GM19035 (cell line): ENCODE data around the gene RAB20.
"Not testable (repeated sequence)": the region's sequence is repeated elsewhere in the genome, so short reads cannot be mapped to it uniquely, and the experiment has no call there.

Experiments
- ATAC-seq: cut with Tn5 transposase; IDR thresholded peaks from one replicate; pipeline ENCODE4 v1.9.1; 2021; ENCODE audit not compliant: unreplicated experiment

RAB20 gene

DNA sequence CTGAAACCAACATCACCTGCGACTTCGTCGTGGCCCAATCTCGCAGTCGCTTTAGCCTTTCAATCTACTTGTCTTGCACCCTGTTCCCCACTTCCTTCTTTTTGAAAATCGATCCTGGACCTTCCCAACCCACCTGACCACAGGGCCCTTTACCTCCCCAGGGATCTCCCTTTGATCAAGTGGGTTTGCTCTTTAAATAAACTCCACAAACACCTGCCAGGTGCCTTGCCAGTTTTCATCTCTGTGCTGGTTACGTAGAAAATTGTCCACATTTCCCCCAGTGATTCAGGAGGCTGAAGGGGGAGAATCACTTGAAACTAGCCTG is 14.5 kb upstream of the RAB20 start:
- ATAC-seq: no peak

DNA sequence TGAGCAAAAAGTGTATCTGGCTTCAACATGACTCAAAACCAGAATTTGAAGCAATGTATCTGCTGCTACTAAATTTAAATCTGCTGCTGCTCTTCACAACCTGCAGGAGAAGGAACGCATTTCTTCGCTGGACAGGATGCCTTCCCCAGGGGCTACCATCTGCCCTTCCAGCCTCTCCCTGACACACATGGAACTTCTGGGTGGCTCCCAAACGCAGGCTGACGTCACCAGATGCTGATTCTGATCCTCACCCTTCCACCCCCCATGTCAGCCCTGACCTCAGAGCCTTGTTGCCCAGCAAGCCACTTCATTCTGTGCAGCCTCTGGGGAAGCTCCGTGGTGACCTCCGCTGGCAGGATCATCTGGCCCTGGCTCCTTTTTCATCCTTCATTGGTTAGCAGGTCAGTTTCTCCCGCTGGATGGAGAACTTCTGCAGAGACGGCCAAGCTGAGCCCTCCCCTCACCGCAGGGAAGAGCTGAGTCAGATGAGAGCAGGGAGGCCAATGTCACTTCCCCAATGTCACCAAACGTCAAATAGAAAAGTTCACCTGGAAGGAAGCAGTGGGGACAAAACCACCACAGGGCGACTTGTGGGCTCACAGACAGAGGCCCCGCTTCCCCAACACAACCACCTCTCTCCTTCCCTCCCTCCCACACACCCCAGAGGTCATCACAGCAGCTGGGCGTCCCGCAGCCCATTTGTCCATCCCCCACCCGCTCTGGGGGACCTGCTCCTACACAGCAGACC is 14.0 kb upstream of the RAB20 start:
- peak; percentile 95 for ATAC-seq

DNA sequence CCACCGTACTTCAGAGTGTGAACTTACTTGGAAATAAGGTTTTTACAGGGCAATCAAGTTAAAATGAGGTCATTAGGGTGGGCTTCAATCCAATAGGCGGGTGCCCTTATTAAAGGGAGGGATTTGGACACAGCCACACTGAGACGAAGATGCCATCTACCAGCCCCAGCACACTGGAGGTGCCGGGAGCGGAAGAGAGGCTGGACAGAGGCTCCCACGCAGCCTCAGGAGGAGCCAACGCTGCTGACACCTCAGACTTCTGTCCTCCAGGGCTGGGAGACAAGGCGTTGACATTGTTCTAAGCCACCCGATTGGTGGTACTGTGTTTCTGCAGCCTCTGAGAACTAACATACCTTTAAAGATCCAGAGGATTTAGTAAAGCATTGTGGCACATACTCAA is 12.6 kb upstream of the RAB20 start:
- ATAC-seq: no peak

DNA sequence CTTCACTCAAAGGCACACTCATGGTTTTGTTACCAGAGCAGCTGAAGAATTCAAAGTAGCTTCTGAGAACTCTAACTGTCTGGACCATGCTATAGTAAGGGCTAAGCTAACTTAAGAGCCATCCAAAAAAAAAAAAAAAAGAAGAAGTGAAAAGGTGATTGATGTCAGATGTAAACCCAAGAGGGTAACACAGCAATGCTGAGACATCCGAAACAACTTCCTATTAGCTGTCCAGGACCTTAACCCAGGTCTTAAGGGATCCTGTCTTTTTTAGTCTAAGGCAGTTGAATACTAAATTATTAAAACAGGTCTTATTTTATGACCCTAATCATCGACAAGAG is 11.2 kb upstream of the RAB20 start:
- ATAC-seq: no peak

DNA sequence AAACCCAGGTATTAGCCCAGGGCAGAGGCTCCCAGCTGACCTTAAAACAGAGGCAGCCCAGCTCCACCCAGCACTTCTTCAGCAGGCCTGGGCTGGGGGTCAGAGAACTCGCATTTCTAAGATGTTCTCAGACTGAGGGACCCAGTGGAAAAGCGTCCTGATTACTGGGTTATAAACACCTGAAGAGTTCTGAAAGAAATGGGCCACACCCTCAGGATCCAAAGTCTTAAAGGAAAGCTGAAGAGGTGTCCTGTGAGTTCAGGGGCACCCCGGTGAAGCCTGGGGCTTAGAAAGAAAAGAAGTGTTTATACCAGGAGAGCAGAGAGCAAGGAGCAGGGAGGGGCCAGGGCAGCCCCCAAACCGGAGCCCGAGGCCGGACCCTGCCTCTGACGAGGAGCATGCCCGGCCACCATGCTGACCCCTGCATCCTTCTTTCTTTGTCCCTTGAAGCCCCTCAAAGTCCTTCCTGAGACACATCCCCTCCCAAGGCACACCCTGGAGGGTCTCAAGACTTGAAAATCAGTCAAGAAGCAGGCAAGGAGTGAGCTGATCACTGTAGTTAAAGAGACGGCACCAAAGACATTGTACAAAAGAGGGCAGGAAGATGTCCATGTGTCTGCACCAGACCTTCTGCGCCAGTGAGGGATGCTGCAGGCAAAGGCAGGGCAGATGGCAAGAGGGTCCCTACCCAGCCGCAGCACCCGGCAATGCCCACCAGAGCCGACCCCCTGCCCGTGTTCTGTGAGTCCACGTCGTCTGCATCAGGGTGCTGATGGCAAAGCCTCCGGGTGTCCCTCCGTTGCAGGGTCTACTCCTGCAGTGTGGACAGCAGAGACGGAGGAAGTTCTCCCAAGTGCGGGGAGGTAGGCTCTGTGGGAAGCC is 10.6 kb upstream of the RAB20 start:
- no peak for ATAC-seq

DNA sequence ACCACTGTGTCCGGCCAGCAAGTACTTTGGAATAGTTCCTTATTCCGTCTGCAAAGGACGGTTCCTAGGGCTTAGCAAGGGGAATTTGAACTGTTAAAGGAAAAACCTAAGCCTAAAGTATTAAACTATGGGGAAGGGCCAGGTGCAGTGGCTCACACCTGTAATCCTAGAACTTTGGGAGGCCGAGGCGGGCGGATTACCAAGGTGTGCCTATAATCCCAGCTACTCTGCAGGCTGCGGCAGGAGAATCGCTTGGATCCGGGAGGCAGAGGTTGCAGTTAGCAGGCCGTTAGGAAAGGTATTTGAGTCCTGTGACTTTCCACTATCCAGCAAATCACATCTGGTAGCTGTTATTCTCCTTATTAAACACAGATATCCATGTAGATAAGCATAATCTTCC is 9.4 kb upstream of the RAB20 start:
- ATAC-seq: no peak

DNA sequence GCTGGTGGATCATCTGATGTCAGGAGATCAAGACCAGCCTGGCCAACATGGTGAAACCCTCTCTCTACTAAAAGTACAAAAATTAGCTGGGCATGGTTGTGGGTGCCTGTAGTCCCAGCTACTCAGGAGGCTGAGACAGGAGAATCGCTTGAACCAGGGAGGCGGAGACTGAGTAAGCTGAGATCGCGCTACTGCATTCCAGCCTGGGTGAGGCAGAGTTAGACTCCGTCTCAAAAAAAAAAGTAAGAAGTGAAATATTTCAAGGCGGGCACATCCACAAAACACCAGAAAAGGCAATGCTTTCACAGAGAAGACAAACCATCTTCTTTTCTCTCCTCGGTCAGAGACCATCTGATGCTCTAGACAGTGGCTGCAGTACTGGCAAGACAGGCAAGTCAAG is 8.4 kb upstream of the RAB20 start:
- ATAC-seq: not testable (repeated sequence)

DNA sequence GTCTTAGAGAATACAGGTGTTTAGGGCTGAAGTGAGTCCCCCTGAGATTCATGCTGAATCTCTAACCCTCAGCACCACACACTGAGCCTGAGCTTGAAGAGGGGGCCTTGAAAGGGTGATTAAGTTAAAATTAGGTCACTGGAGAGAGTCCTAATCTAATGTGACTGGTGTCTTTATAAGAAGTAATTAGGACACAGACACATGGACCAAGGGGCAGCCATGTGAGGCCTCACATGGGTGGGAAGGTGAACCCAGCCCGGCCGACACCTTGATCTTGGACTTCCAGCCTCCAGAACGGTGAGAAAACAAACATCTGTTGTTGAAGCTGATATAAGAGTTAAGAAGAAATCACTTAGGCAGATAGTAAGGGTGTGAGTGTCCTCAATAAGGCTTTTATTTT is 7.1 kb upstream of the RAB20 start:
- no peak for ATAC-seq

DNA sequence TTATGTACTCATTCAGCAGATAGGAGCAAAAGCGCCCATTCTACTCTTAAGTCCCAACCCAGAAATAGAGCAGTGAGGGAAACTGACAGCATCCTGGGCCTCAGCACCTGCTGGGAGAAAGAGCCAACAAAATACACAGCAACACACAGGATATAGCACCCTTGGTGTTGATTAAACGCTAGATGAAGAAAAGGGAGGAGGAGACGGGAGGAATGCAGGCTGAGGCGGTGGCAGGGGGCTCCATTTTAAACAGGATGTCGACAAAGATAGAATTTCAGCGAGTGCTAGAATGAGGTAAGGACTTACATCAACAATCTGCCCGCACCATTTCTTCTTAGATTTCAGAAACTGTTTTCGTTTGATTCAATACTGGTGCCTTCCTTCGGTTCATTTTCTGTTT is 4.6 kb upstream of the RAB20 start:
- ATAC-seq: no peak

DNA sequence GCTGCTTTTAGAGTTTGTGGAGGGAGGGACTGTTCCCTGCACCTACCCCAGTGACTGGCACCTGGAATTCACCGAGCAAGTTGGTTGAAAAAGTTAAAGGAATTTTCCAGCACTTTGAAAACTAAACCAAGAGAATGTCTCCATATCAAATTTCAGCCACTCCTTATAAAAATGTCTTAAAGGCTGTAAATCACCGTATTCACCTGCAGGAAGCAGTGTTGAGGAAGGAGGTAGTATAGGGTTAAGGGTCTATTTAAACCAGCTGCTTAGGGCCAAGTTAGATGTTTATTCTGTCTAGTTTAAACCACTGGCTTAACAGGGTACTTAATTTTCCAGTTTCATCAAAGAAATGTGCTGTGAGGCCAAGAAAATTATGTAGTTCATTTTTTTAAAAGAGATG is 3.8 kb upstream of the RAB20 start:
- ATAC-seq: no peak

DNA sequence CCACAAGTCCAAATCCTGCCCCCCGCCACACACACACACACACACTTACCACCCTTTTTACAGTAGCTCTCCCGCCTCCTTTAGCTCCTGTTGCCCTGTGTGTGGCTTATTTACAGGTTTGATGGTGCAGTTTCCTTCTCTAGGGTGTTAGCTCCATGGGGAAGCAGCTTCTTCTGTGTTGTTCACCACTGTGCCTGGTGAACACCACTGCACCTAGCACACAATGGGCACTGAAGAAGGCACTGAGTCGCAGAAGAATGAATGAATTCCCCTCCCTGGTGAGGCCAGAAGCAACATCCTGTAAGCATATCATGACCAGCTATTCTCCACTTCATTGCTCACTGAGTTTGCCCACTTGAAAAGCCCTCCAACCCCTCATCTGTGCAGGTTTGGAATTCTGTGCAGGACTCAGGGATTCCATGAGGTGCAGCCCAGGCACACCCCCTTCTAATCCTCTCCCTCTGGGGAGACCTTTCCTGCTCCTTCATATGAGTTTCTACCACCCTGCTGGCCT is 3.0 kb upstream of the RAB20 start:
- ATAC-seq: no peak

DNA sequence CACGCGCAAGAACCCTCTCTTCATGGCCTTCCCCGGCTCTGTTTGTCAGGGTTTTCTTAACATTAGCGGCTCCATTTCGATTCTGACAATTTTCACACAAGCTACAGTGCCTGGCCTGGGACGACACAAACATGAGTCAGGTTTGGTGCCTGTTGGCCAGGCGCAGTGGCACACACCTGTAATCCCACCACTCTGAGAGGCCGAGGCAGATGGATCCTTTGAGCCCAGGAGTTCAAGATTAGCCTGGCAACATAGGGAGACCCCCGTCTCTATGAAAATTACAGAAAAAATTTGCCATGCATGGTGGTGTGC is 1.9 kb upstream of the RAB20 start:
- ATAC-seq: no peak

DNA sequence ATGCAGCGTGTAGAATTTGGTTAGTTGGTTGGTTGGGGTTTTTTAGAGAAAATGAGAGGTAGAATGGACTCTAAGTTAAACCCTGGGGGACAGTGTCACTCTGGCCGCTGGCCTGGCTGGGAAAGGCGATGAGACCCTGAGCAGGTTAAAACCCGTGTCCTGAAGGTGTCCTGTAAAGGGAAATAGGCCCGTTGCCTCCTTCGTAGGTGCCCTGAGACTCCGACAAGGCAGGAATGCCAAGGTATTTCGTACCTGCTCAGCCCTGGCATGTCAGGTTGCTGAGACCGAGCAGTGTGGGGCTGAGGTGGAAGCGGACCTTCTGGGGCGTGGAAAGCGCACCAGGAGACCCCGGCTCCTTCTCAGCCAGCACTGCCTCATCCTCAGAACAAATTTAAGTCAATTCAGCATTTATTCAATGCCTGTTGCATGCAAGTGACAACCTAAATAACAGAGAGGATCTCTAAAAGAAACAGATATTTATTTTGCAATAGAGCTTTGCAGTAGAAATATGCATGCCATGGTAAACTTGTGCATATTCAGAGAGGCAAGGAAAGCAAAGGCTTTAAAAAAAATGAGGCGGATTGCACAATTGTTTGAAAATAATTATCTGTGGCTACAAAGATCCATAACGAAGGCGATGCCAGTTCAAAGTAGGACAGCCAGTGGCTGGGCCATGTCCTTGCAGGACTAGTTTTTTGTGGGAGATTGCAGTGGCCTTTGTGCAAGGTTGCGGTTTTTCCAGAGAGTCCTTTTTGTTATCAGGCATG is 1.4 kb upstream of the RAB20 start:
- no peak for ATAC-seq

DNA sequence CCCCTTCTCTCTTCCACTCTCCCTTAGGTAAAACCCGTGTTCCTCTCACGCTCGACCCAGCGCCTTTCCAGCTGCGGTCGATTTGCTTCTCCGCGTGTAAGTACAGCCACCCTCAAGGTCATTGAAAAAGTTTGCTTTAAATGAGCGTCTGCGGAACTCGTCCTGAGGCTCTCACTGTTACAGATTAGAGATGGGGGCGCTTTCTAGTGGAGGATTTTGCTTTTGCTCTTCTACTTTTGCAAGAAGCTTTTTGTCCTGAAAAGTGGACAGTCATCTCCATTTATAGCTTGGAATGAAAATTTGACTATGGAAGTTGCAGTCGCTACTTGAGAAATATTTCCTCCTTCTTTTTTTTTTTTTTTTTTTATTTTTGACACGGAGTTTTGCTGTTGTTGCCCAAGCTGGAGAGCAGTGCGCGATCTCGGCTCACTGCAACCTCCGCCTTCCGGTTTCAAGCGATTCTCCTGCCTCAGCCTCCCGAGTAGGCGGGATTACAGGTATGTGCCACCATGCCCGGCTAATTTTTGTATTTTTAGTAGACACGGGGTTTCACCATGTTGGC is 595 bp upstream of the RAB20 start:
- no peak for ATAC-seq

DNA sequence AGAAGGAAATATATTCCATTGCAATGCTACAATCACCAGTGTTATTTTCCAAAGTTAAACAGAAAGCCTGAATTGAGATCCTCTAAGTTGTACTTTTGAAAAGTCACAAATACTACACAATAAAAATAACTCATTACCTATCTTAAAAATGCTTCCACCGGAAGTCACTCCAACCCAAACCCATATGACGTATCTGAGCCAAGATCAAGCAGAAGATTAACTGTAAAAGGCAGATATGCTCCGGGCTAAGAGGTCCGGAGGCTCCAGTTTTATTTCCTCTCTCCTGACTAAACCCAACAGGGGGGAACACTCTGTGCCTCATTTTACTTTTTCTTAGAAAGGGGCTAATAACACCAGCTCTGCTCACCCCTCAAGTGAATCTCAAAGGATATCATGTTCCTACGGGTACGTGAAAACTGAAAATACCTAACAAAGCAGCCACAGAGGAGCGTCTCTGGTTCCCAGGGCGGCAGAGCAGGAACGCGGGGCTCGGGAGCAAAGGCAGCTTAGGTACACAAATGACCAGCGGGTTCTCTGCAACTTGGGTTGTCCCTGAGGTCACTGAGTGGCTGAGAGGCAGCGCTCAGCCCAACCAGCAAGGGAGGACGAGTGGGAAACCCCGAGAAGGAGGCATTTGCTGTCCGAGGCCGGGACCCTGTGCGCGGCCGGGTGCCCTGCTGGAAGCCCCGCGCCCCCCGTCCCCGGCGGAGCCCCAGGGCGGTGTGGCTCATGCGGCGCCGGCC is 750 bp downstream of the RAB20 start:
- ATAC-seq: peak; percentile 15

DNA sequence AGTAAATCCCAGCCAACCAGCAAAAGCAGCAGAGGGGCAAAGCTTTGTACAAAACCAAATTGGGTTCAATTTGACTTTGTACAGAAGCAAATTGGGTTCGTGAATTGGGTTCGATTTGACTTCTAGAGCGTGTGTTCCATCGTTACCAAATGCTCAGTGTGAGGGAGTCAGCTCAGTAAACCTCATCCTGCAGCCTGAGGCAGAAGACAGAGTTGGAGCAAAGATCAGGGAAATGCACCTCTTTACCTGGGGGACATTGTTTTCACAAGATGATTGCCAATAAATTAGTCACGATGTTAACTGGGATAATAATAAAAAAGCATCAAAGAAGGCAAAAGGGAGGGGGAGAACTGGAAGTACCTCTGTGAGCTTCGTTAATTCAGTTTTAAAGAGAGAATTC is 1.5 kb downstream of the RAB20 start:
- no peak for ATAC-seq

DNA sequence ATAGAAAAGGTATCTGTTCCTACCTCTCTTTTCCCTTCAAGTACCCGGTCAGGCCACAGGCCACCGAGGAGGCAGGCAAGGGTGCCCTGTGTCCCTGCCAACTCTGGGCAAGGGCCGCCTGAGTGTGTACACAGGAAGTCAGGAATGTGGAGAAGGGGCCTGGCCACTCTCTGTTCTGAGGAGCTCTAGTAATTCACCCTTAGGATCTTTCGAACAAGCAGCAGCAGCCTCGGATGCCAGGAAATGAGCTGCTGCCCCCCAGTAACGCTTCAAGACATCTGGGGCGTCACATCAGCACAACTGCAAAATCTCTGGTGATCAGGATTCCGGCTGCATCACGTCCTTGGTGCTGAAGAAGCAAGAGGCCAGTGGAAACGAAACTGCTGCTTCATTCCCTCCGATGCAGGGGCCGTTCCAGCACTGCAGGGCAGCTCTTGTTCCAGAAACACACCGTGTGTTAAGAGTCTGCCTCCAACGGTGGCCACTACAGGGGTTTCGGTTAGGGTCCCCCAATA is 2.0 kb downstream of the RAB20 start:
- ATAC-seq: no peak

DNA sequence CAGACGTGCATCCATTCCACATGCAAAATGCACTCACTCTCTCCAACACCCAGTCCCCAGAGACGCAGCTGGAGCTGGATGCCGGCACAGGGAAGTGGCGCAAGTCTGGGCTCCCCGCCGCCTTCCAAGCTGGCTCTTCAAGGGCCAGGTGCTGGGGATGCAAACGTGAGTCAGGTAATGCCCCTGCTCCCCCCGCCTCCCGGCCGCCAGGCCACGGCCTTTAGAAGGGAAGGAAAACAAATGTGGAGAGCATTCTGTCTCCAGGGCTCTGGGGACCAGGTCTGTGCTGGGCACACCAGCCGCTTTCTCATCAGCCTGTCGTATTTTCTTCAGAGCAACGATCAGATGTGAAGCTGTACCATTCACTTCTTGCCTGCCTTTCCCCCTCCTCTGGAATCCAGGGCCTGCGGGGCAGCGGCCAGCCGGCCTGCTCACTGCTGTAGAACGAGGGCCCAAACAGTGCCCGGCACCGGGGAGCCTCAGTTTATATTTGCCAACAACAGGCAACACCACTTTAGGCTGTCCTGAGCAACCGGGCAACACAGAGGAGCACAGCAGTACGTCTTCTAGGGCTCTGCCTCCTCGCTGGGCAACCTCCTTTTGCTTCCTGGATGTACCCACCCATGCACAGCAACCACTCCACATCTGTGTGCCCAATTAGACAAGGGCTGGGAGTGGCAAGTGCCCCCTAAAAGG is 3.8 kb downstream of the RAB20 start:
- ATAC-seq: no peak

DNA sequence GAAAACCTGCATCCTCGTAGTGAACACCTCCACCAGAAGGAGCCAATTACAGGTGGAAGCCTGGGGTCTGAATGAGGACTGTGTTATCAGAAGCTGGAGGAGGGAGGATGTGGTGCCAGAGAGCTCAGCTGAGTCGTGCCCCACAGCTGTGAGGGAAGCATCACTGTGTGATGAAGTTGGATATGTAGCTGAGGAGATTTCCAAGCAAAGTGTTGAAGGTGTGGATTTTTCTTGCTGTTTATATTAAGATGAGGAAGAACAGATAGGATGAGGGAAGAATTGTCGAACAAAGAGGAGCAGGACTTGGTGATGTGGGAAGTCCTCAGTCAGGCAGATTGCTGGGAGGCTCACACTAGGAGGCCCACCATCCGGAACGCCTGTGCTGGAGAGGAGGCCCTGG is 4.4 kb downstream of the RAB20 start:
- no peak for ATAC-seq

DNA sequence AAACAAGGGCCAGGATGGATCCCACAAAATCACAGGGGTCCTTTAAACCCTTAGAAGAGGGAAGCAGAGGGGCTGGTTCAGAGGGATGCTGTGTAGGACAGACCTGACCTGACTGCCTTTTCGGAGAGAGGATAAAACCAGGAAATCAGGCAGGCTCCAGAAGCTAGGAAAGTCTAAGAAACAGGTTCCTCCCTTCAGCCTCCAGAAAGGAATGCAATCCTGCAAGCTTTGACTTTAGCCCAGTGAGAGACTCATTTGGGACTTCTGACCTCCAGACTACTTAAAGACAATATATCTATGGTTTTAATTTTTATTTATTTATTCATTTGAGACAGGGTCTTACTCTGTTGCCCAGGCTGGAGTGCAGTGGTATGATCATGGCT is 5.3 kb downstream of the RAB20 start:
- no peak for ATAC-seq
